Right atrium auricular region (tissue), 2 donors: ENCODE measurements around the gene HECA. TPM values are rescaled to one million over a fixed set of nuclear protein-coding genes. Genes with fewer than 3 reads are reported as not detected.
"Not testable (repeated sequence)": the region's sequence is repeated elsewhere in the genome, so short reads cannot be mapped to it uniquely, and the experiment has no call there.

Experiments used
- DNase-seq: peaks from one replicate; pipeline ENCODE4 v3.0.0-alpha.2; 2019; ENCODE audit warnings: low spot score
- H3K27ac ChIP-seq, 2 donors: fragments of 200-600 bp; sonication (generic); 1 replicate in 1 of 2; 2 replicates in 1 of 2; pipeline ENCODE4 v1.5.1; 2016 to 2019
- H3K27me3 ChIP-seq, 2 donors: fragments of 200-600 bp; sonication (generic); one replicate each; pipeline versions ENCODE4 v1.5.1 to v1.6.0; 2017 to 2019
- H3K36me3 ChIP-seq: fragments of 200-600 bp; sonication (generic); one replicate; pipeline ENCODE4 v1.5.1; 2016
- H3K4me1 ChIP-seq, 2 donors: fragments of 200-600 bp; sonication (generic); one replicate each; pipeline versions ENCODE4 v1.5.1 to v1.6.0; 2017 to 2019
- H3K4me3 ChIP-seq, 2 donors: fragments of 200-600 bp; sonication (generic); 1 replicate in 1 of 2; 2 replicates in 1 of 2; pipeline ENCODE4 v1.5.1; 2017 to 2019; ENCODE audit warnings: mild to moderate bottlenecking in 1 of 2, moderate library complexity in 1 of 2
- H3K9me3 ChIP-seq, 2 donors: fragments of 200-600 bp; sonication (generic); one replicate each; pipeline ENCODE4 v1.5.1; 2019
- total RNA-seq, 2 donors: library from RNA; depleted of rRNA; stranded (reverse); fragments of >200 nt; gene quantifications; one replicate each; pipeline ENCODE4 v1.1.0, GENCODE V29; 2016
- TF ChIP-seq, protein P1 (sequence below), 2 donors: fragments of 200-600 bp; sonication (generic); IDR thresholded peaks; one replicate each; pipeline ENCODE4 v1.5.1; 2019; ENCODE audit warnings: antibody characterized with exemption in 2 of 2

HECA gene
- total RNA-seq, 2 donors from 2014 or later: 43.4 to 51.1 TPM

DNA sequence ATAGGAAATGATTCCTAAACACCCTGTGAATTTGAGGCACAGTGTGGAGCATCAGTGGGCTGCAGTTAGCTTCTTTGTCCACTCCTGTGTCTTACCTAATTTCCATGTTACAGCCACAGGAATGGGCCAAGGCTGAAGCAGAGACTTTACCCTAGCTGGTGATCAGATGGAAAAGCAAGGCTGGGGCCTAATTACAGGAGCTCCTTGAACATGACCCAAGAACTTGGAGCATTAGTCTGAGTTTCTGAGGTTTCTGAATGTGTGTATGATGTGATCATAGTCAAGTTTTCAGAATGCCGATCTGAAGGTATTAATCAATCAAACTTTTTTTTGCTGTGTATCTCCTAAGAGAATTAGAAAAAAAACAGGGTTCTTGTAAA lies 18.0 kb downstream of the HECA start:
- H3K4me3 ChIP-seq: no peak overlapping the region
- no peak overlapping the region for H3K27ac ChIP-seq
- H3K27me3 ChIP-seq: no peaks in the 10 kb centered on the region
- H3K36me3 ChIP-seq: no peaks in the 10 kb centered on the region
- peaks cover 3 to 71% of the 10 kb centered on the region in 2 donors for H3K4me1 ChIP-seq
- no peak for DNase-seq
- no peaks in the 10 kb centered on the region for H3K9me3 ChIP-seq
- TF ChIP-seq, protein P1, sequence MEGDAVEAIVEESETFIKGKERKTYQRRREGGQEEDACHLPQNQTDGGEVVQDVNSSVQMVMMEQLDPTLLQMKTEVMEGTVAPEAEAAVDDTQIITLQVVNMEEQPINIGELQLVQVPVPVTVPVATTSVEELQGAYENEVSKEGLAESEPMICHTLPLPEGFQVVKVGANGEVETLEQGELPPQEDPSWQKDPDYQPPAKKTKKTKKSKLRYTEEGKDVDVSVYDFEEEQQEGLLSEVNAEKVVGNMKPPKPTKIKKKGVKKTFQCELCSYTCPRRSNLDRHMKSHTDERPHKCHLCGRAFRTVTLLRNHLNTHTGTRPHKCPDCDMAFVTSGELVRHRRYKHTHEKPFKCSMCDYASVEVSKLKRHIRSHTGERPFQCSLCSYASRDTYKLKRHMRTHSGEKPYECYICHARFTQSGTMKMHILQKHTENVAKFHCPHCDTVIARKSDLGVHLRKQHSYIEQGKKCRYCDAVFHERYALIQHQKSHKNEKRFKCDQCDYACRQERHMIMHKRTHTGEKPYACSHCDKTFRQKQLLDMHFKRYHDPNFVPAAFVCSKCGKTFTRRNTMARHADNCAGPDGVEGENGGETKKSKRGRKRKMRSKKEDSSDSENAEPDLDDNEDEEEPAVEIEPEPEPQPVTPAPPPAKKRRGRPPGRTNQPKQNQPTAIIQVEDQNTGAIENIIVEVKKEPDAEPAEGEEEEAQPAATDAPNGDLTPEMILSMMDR (IDR thresholded peaks at IDR 0.05): no peak

DNA sequence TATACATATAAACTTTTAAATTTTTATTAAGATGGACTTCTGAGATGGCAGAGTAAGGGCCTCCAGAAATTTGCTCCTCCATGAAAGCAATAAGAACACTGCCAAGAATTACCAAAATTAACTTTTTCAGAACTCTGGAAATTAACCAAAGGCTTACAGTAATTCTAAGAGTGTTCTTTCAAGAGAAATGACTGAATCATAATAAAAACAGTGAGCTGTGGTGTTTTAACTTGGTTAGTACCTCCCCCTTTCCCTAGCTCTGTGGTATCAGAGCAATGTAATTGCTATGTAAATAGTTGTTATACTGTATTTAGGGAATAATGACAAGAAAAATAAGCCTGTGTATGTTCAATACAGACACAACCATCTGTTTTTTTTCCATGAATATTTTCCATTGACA lies 19.0 kb downstream of the HECA start:
- H3K27ac ChIP-seq: no peak overlapping the region
- TF ChIP-seq, protein P1 (IDR thresholded peaks at IDR 0.05): no peak
- no peak for DNase-seq
- H3K9me3 ChIP-seq: no peaks in the 10 kb centered on the region
- no peak overlapping the region for H3K4me3 ChIP-seq
- H3K36me3 ChIP-seq: no peaks in the 10 kb centered on the region
- H3K4me1 ChIP-seq: peaks cover 3 to 64% of the 10 kb centered on the region in 2 donors
- H3K27me3 ChIP-seq: no peaks in the 10 kb centered on the region

DNA sequence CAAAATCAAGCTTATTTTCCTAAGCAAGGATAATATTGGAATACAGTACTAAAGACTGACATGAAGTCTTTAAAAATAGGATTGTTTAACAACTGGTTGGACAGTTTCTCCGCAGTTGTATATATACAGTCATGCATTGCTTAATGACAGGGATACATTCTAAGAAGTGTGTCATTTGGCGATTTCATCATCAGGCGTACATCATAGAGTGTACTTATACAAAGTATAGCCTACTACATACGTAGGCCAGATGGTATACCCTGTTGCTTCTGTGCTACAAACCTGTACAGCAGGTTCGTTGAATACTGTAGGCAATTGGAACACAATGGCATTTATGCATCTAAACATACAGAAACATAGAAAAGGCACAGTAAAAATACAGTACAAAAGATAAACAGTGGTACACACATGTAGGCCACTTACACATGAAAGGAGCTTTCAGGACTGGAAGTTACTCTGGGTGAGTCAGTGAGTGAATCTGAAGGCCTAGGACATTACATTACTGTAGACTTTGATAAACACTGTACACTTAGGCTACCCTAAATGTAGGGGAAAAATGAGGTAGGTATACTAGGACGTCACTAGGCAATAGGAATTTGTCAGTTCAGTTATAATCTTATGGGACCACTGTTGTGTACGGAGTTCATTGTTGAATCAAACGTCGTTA lies 20.1 kb downstream of the HECA start:
- H3K27ac ChIP-seq: no peak overlapping the region
- H3K9me3 ChIP-seq: no peaks in the 10 kb centered on the region
- no peaks in the 10 kb centered on the region for H3K36me3 ChIP-seq
- H3K4me1 ChIP-seq: peaks cover 0 to 52% of the 10 kb centered on the region in 2 donors
- TF ChIP-seq, protein P1 (IDR thresholded peaks at IDR 0.05): no peak
- no peaks in the 10 kb centered on the region for H3K27me3 ChIP-seq
- H3K4me3 ChIP-seq: no peak overlapping the region
- DNase-seq: no peak

DNA sequence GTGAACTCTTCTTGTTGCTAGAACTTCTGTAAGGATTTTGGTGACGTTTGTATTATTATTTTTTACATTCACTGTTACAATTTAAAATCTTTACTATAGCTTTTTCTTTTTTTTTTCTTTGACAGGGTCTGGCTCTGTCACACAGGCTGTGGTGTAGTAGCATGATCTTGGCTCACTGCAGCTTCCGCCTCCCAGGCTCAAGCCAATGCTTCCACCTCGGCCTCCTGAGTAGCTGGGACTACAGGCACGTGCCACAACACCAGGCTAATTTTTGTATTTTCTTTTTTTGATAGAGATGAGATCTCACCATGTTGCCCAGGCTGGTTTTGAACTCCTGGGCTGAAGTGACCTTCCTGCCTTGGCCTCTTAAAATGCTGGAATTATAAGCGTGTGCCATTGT lies 21.2 kb downstream of the HECA start:
- Histone ChIP-seq H3K27me3 (no peaks in the 10 kb centered on the region), H3K27ac (no peak overlapping the region), H3K9me3 (no peaks in the 10 kb centered on the region), H3K4me3 (no peak overlapping the region), H3K4me1 (peaks cover 0 to 55% of the 10 kb centered on the region in 2 donors), H3K36me3 (no peaks in the 10 kb centered on the region)
- TF ChIP-seq, protein P1 (IDR thresholded peaks at IDR 0.05): no peak
- DNase-seq: no peak

DNA sequence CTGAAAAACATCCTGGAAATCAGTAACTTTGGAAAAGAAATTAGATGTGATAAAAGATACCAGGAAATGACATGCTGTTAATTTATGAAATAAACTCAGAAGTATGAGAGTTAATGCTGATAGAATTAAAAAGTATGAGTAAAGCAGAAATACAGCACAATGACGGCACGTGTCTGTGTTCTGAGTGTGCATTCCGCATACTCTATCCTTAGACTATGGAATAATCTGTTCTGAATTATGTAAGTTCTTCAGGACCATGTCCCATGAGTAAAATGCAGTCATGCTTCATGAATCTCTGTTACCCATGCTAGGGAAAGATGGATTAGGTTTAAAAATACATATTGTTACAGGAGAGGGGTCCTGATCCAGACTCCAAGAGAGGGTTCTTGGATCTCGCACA lies 21.7 kb downstream of the HECA start:
- Histone ChIP-seq H3K9me3 (no peaks in the 10 kb centered on the region), H3K36me3 (no peaks in the 10 kb centered on the region), H3K27me3 (no peaks in the 10 kb centered on the region), H3K27ac (peak overlapping the region in 1 of 2 donors; percentile 42), H3K4me1 (peaks cover 0 to 56% of the 10 kb centered on the region in 2 donors), H3K4me3 (no peak overlapping the region)
- DNase-seq: no peak
- TF ChIP-seq, protein P1 (IDR thresholded peaks at IDR 0.05): no peak

DNA sequence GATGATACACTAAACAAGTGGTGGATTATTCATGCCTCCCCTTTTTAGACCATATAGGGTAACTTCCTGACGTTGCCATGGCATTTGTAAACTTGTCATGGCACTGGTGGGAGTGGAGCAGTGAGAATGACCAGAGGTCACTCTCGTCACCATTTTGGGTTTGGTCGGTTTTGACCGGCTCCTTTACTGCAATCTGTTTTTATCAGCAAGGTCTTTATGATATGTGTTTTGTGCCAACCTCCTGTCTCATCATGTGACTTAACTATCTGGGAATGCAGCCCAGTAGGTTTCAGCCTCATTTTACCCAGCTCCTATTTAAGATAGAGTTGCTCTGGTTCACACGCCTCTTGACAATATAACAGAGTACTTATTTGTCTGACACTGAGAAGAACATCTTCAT lies 22.2 kb downstream of the HECA start:
- Histone ChIP-seq H3K27ac (peak overlapping the region in 1 of 2 donors; percentile 42), H3K4me1 (peaks cover 0 to 54% of the 10 kb centered on the region in 2 donors)
- DNase-seq, H3K9me3 ChIP-seq, H3K4me3 ChIP-seq, H3K27me3 ChIP-seq, H3K36me3 ChIP-seq: not testable (repeated sequence)
